Myometrial cell (primary cell): Measurements from ENCODE around the gene TTC33. TPM values are rescaled to one million over a fixed set of nuclear protein-coding genes. Genes with fewer than 3 reads are reported as not detected.

Source experiments
- total RNA-seq: library from RNA; depleted of rRNA; stranded (reverse); fragments of >200 nt; gene quantifications from 2 replicates; pipeline ENCODE4 v1.2.3, GENCODE V29; 2015

TTC33 gene
- total RNA-seq = 8.6 and 11.0 TPM in 2 replicates

GRCh38 chr5:40755407-40756365, at the start of gene TTC33:
TSS of gene TTC33 (minus strand) at chr5:40755961. CDS start at chr5:40747018, 8,943 bp downstream.

GRCh38 chr5:40798012-40798800, 42.4 kb upstream of the TTC33 start, which contains the start of gene PRKAA1:
TSS of gene PRKAA1 (minus strand) at chr5:40798374. CDS start at chr5:40798189, 185 bp downstream.

GRCh38 chr5:40679913-40680681, 75.7 kb downstream of the TTC33 start, which contains the start of gene PTGER4:
TSS of gene PTGER4 (plus strand) at chr5:40679915. CDS start at chr5:40680994, 1,079 bp downstream.

Other genes starting within 250 kb of the TTC33 start
- 21.0 and 25.5 TPM in 2 replicates for gene PTGER4, start 76.0 kb downstream of the TTC33 start, total RNA-seq
- 85.2 and 104 TPM in 2 replicates for gene PRKAA1, start 42.4 kb upstream of the TTC33 start, total RNA-seq
- 47.3 and 48.7 TPM in 2 replicates for gene RPL37, start 79.3 kb upstream of the TTC33 start, total RNA-seq
- 4.9 and 5.5 TPM in 2 replicates for gene CARD6, start 85.4 kb upstream of the TTC33 start, total RNA-seq
- 1.4 and 2.8 TPM in 2 replicates for gene C7, start 153.5 kb upstream of the TTC33 start, total RNA-seq